MCF 10A (cell line): ENCODE measurements around the gene CWF19L1. TPM values are rescaled to one million over a fixed set of nuclear protein-coding genes. Genes with fewer than 3 reads are reported as not detected.
A peak's percentile ranks its signal among the peaks of the same experiment; 100 is the strongest.

Source experiments
- BruUV-seq: library from RNA; stranded (reverse); fragments of 400-500 nt; replicated peaks from 2 replicates; lab custom pipeline; 2021; lab: Mats Ljungman, UMichigan
- CTCF ChIA-PET: fragments of 300-600 bp; sonication (Branson Sonifier 250); formaldehyde crosslinking; extraction: SDS; loops from one replicate; lab custom pipeline; 2021; ENCODE audit warnings: antibody characterized with exemption, inconsistent platforms; lab: Yijun Ruan, JAX
- POLR2A ChIA-PET: fragments of 300-600, 350-650 bp; sonication (Branson Sonifier 250); formaldehyde crosslinking; extraction: SDS; loops from one replicate; lab custom pipeline; 2020; ENCODE audit warnings: antibody characterized with exemption, inconsistent platforms; lab: Yijun Ruan, JAX
- DNase-seq: peaks from one replicate; pipeline ENCODE4 v3.0.0-alpha.2; 2018; ENCODE audit not compliant: unreplicated experiment
- H3K27ac Mint-ChIP-seq: one replicate; pipeline ENCODE4 v1.8.0; 2022; ENCODE audit warnings: mild to moderate bottlenecking, low read depth, mixed read lengths; ENCODE audit not compliant: unreplicated experiment
- H3K27me3 Mint-ChIP-seq: one replicate; pipeline ENCODE4 v1.8.0; 2022; ENCODE audit warnings: mixed read lengths; ENCODE audit not compliant: insufficient read depth, unreplicated experiment
- H3K36me3 Mint-ChIP-seq: one replicate; pipeline ENCODE4 v1.8.0; 2022; ENCODE audit warnings: mild to moderate bottlenecking, moderate library complexity, mixed read lengths; ENCODE audit not compliant: insufficient read depth, unreplicated experiment
- H3K4me1 Mint-ChIP-seq: one replicate; pipeline ENCODE4 v1.8.0; 2022; ENCODE audit warnings: mixed read lengths; ENCODE audit not compliant: insufficient read depth, unreplicated experiment
- H3K4me3 Mint-ChIP-seq: one replicate; pipeline ENCODE4 v1.8.0; 2022; ENCODE audit warnings: mild to moderate bottlenecking, moderate library complexity, mixed read lengths; ENCODE audit not compliant: unreplicated experiment
- H3K9me3 Mint-ChIP-seq: one replicate; pipeline ENCODE4 v1.8.0; 2022; ENCODE audit warnings: mixed read lengths; ENCODE audit not compliant: unreplicated experiment
- intact Hi-C: fragments of 100-400 bp; cut with micrococcal nuclease; formaldehyde crosslinking; loops from 2 replicates; pipeline ENCODE4 v1.14.1; 2022
- total RNA-seq: library from RNA; stranded (reverse); gene quantifications from 2 replicates; pipeline ENCODE4 v1.2.3, GENCODE V29; 2022
- TF ChIP-seq, protein P1 (sequence below): fragments of 200-600 bp; IDR thresholded peaks from one replicate; pipeline ENCODE4 v1.8.0; 2022; ENCODE audit warnings: antibody characterized with exemption, mild to moderate bottlenecking; ENCODE audit not compliant: unreplicated experiment

The CWF19L1 gene
- total RNA-seq, 1 experiment from 2014 or later = 24.4 TPM

DNA sequence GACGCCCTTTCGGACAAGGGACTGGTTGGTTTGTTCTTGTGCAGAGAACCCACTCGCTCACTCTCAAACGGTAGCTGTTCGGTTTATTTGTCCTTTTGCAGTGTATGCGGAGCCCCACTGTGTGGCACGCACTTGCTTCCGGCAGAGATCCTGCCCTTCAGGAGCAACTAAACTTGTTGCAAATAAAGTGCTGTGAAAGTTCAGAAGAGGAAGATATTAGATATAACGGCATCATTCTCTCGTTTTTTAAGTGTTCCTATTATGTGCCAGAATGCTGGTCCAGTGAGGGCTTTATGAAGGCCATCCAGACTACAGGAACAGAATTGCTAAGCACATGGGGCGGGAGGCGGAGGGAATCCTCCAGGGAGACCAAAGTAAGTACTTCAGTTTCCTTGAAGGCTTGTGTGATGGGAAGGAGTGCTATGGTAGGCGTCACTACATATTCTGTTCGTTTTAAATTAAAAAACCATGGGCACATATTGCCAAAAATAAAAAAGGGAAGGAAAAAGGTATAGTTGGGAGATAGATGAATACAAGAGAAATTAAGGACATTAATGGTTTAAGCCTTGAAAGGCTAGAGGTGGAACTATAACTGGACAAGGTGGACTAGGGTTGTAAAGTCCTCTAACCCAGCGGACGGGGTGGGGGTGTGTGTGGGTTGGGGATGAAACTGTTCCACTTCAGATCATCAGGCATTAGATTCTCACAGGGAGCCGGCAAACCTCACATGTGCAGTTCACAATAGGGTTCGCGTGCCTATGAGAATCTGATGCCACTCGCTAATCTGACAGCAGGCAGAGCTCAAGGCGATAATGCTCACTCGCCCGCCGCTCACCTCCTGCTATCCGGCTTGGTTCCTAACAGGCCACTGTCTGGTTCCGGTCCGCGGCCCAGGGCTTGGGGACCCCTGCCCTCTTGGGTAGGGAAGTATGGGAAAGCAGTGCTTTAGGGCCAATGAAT lies 80.9 kb downstream of the CWF19L1 start:
- BruUV-seq = TSS peak; percentile 74
- H3K27ac Mint-ChIP-seq = peak overlapping the region; percentile 90
- POLR2A ChIA-PET = interaction anchor here (0.7 to 4.8 kb wide), 10 partner anchors 11 to 454 kb away, joined by 3 to 44 read pairs (median 6); partner anchors contain the start of genes COX15, CUTC and DNMBP
- no peaks in the 10 kb centered on the region for H3K9me3 Mint-ChIP-seq
- H3K4me1 Mint-ChIP-seq = peaks cover 31% of the 10 kb centered on the region
- peak overlapping the region; percentile 94 for H3K4me3 Mint-ChIP-seq
- H3K36me3 Mint-ChIP-seq = peaks cover 33% of the 10 kb centered on the region
- no peaks in the 10 kb centered on the region for H3K27me3 Mint-ChIP-seq
- CTCF ChIA-PET = interaction anchor here (1.1 to 1.3 kb wide), 2 partner anchors 178 to 279 kb away, joined by 3 to 5 read pairs; no protein-coding TSS in a partner anchor
- DNase-seq = peak; percentile 4
- TF ChIP-seq, protein P1, sequence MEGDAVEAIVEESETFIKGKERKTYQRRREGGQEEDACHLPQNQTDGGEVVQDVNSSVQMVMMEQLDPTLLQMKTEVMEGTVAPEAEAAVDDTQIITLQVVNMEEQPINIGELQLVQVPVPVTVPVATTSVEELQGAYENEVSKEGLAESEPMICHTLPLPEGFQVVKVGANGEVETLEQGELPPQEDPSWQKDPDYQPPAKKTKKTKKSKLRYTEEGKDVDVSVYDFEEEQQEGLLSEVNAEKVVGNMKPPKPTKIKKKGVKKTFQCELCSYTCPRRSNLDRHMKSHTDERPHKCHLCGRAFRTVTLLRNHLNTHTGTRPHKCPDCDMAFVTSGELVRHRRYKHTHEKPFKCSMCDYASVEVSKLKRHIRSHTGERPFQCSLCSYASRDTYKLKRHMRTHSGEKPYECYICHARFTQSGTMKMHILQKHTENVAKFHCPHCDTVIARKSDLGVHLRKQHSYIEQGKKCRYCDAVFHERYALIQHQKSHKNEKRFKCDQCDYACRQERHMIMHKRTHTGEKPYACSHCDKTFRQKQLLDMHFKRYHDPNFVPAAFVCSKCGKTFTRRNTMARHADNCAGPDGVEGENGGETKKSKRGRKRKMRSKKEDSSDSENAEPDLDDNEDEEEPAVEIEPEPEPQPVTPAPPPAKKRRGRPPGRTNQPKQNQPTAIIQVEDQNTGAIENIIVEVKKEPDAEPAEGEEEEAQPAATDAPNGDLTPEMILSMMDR = no peak
- intact Hi-C loops = loop anchor here (5.0 to 10.0 kb wide), 3 partner anchors 142 to 339 kb away; partner anchors contain the start of gene DNMBP

DNA sequence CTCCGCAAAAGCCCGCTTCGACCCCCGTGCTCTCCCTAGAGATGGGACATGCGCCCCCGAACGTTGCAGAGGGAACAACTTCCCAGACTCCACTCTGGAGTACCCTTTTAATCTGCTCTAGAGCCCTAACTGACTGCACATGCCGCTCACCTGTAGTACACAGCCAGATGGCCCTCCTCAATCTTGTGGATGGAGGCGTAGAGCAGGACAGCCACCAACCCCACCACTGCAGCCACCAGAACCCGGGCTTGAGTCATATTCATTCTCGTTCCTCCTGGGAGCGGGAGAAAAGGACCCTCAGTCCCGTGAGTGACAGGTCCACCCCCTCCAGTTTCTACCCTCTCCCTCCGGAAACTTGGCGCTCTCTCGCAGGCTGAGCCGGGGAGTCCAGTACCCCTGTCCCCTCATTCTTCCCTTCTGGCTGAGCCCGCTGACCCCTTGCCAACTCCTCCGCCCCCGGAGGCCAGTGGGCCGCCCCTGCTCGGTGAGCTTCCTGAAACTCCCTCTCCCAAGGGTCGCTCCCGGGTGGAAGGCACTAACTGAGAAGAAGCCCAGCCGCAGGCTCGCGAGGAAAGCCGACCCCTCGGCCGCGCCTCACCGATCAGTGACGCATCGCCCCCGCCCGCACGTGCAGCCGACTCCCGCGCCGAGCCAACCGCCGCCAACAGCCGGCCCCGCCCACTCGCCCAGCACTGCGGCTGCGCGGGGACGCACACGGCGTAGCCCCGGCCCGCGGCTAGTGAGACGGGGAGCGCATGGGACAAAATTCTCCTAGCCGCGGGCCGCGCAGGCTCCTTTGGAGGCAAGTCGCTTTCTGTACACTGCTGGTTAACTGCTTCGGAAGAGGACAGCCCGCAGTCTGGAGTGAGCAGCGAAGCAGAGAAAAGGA lies 81.8 kb downstream of the CWF19L1 start, which contains the start of gene ERLIN1:
ERLIN1 (minus strand) TSS at position 666 of the 889 bp plus-strand sequence; CDS start at position 263, 403 bp downstream.
- DNase-seq = peak; percentile 94
- Mint-ChIP-seq H3K36me3 (peaks cover 29% of the 10 kb centered on the region), H3K4me1 (peaks cover 31% of the 10 kb centered on the region), H3K4me3 (peak within 1 kb of the TSS; percentile 94), H3K27ac (peak within 1 kb of the TSS; percentile 90), H3K27me3 (no peaks in the 10 kb centered on the region), H3K9me3 (no peaks in the 10 kb centered on the region)
- POLR2A ChIA-PET = interaction anchor here (0.6 to 4.8 kb wide), 21 partner anchors 9 to 527 kb away, joined by 3 to 44 read pairs (median 6); partner anchors contain the start of genes CHUK, COX15, CUTC and DNMBP
- CTCF ChIA-PET = interaction anchor here (0.6 to 1.1 kb wide), 3 partner anchors 177 to 1497 kb away, joined by 3 to 5 read pairs (median 3); no protein-coding TSS in a partner anchor
- TSS peak; percentile 37 for BruUV-seq
- TF ChIP-seq, protein P1 = no peak
- intact Hi-C loops = loop anchor here (5.0 to 10.0 kb wide), 3 partner anchors 141 to 338 kb away; partner anchors contain the start of gene DNMBP

DNA sequence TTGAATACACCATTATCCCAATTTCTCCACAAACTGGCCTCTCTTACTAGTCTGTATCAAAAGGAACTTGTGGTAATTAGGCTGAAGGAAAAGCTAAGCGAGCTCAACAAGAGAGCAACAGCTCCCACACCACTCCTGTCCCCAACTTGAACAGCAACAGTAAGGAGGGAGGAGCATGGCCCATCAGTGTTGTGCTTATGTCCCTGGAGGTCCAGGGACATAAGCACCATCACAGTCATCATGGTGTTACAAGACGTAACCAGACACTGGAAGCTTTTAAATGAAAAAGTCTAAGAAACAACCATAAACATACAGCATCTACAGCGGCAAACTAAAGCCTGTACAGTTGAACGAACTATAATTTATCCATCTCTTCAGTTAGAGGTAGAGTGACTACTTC lies 82.6 kb downstream of the CWF19L1 start:
- H3K36me3 Mint-ChIP-seq = peaks cover 33% of the 10 kb centered on the region
- intact Hi-C loops = loop anchor here (5.0 to 10.0 kb wide), 3 partner anchors 140 to 338 kb away; partner anchors contain the start of gene DNMBP
- DNase-seq = peak; percentile 28

More for the DNA sequence above, 82.6 kb downstream of the CWF19L1 start:
- TF ChIP-seq, protein P1 = no peak
- peak overlapping the region; percentile 90 for H3K27ac Mint-ChIP-seq
- H3K4me1 Mint-ChIP-seq = peaks cover 38% of the 10 kb centered on the region
- no peaks in the 10 kb centered on the region for H3K9me3 Mint-ChIP-seq
- no peaks in the 10 kb centered on the region for H3K27me3 Mint-ChIP-seq
- BruUV-seq = no TSS peak
- ChIA-PET POLR2A (interaction anchor here (0.5 to 4.8 kb wide), 27 partner anchors 9 to 526 kb away, joined by 3 to 44 read pairs (median 6); partner anchors contain the start of genes CHUK, COX15, CUTC and DNMBP), CTCF (interaction anchor here (0.6 to 1.7 kb wide), 5 partner anchors 36 to 812 kb away, joined by 3 to 6 read pairs (median 3); no protein-coding TSS in a partner anchor)
- peak overlapping the region; percentile 94 for H3K4me3 Mint-ChIP-seq
